SIG-M5 (cell line): ENCODE measurements around the gene RAPGEF1.

Experiments used
- DNase-seq: peaks from one replicate; lab custom pipeline; 2025; lab: John Stamatoyannopoulos, UW

Gene RAPGEF1

DNA sequence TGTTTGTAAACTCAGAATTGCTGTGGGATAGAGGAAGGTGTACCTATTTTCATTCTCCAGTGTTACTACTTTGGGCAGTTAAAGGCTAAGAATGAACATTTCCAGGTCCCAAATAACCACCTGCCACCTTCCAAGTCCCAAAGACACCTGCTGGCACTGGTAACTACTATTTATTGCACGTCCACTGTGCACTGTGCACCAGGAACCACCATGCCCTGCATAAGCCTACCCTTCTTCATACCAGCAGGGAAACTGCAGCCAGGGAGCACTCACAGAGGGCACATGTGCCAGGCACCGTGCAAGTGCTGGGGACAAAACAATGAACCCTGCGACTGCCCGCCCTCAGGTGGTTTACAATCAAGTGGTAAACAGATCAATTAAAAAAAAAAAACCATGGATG lies 34.9 kb downstream of the RAPGEF1 start:
- DNase-seq = no peak

GRCh38 chr9:131704141-131704983 lies 35.5 kb downstream of the RAPGEF1 start:
- no peak for DNase-seq

DNA sequence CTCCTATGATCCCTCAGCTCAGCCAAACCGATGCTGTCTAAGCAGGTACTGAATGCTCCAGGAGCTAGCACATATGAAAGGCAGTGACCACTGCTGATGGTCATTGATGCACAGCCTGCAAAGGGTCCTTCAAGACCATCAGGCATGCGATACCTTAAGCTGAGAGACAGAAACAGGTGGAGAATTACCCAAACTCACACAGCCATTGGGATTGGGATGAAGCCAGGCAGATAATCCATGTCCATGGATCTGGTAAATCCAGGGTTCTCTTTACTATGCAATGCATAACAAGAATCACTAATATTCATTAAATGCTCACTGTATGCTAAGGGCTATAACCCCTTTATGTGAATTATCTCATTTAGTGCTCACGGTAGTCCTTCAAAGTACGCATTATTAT lies 36.2 kb downstream of the RAPGEF1 start:
- DNase-seq = no peak

- no peak for DNase-seq
Observed at GRCh38 chr9:131702911-131703310, 37.0 kb downstream of the RAPGEF1 start.

- DNase-seq = no peak
Observed at GRCh38 chr9:131701789-131702337, 38.0 kb downstream of the RAPGEF1 start.

- DNase-seq = no peak
Observed at GRCh38 chr9:131701436-131701781, 38.5 kb downstream of the RAPGEF1 start.

DNA sequence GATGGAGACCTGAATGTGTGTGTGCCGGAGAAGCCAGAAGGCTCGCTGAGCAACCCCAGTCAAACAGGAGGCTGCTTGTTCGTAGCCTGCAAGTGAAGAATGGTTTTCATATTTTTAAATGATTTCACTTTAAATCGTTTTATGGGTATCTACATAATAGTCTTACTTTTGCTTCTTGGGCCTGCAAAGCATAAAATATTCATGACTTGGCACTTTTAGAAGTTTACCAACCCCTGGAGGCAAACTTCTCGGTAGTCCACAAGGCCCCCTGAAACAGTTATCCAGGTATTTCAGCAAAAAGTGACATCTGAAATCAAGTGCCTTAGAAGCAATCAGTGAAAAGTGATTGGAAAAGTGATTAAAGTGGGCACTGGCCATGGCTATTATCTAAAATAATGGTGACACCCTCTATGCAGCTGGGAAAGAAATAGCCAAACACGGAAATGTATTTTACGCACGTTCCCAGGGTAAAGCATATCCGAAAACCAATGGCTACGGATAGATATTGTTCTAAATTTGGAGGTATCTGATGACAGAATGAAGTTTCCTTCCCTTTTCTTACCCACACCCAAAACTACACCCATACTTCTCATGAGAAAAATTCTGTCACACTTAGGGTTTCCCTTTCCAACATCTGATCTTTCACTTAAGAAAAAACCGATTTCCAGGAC lies 39.0 kb downstream of the RAPGEF1 start:
- no peak for DNase-seq

- no peak for DNase-seq
Observed at GRCh38 chr9:131700076-131700475, 39.8 kb downstream of the RAPGEF1 start.

- DNase-seq = no peak
Observed at GRCh38 chr9:131698618-131698985, 41.3 kb downstream of the RAPGEF1 start.

DNA sequence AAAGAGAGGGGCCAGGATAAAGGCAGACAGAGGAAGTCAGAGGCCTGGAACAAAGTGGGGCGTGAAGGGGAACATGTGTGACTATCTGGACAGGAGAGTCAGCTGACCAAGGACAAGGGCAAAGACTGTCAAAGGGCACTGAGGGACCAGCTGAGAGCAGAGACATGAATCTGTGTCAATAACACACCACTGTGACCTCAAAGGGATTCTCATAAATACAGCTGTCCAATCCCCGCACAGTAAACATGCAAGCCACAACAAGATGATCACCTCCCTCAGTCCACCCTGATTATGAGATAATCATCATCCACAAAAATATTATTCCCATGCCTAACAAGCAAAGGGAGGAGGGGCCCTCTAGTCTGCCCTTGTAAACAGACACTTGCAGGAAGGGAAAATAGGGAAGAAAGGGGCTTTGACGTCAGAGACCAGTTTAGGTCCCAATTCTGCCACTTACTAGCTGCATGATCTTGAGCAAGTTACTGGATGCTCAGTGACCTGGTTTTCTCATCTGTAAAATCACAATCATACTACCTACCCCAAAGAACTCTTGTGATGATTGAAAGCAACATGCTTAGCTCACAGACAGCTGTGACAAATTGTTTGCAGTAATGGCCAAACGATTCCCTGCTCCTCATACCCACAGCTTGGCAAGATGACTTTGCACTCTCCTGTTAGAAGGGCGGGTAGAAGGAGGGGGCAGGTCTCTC lies 41.8 kb downstream of the RAPGEF1 start:
- no peak for DNase-seq

GRCh38 chr9:131697097-131697496 lies 42.8 kb downstream of the RAPGEF1 start:
- DNase-seq = no peak

GRCh38 chr9:131695836-131696460 lies 43.9 kb downstream of the RAPGEF1 start:
- DNase-seq = no peak

- no peak for DNase-seq
Observed at GRCh38 chr9:131695366-131695765, 44.5 kb downstream of the RAPGEF1 start.

GRCh38 chr9:131693651-131694597 lies 46.0 kb downstream of the RAPGEF1 start:
- DNase-seq = no peak

DNA sequence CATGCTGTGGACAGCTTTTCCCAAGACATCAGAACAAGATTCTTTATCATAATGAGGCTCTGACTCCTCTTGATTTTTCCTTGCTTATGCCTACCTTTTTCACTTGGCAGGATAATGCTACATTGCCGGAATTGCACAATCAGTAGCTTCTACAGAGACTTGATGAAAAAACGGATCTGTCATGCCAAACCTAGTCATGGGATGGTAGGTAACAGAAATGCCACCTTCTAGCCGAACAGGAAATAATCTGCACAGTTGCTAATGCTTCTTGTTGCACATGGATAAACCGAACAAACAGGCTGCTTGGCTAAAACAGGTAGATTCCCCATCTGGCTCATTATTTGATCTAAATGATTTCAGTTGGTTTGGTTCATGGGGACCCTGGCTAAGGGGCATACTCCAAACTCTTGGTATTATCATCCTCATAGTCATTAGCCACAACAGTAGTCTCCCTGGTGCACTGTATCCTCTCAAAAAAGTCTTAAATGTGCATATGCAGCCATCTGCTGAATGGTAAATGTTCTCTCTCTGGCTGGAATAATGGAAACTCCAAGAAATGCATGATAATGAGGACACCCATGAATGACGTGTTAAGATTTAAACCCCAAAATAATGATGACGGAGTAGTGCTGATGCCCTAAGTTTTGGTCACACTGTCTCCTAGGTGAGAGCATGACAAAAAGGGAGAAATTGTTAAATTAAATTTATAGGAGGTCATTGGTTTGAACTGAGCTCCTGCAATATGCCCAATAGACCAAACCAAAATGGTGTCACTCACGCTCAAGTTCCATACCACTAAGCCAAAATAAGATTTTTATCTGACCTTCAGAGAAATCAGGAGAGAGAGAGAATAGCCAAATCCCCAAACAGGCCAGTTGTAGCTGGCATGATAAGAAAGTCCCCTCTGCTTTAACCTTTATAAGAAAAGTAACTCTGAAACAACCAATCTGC lies 47.0 kb downstream of the RAPGEF1 start:
- DNase-seq = no peak

GRCh38 chr9:131691969-131692611 lies 47.8 kb downstream of the RAPGEF1 start:
- DNase-seq = no peak

DNA sequence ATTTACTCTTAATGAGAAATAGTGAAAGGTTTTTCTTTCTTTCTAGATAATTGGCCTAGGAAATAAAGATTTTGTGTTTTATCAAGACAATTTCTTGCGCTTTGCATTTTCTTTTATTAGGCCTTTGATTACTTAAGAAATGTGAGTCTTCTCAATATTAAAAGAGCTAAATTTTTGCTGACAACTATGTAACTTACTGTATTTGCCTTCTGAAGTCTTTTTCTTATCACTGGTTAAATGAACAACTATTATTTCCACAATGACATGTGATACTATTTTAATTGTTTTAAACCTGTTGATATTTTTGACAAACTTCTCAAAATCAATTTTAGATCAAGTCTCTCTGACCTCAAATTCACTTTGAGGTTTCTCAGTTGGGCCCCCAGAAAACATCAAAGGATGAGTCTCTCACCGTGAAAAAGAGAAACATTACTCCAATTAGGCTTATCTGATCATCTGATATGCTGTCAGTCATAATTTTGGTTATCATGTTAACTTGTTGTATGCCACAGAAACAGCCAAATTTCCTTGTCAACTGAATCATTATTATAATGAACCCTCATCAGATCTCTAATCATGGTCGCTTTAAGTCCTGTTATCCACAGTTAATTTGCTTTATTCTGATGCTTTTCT lies 48.8 kb downstream of the RAPGEF1 start:
- no peak for DNase-seq

DNA sequence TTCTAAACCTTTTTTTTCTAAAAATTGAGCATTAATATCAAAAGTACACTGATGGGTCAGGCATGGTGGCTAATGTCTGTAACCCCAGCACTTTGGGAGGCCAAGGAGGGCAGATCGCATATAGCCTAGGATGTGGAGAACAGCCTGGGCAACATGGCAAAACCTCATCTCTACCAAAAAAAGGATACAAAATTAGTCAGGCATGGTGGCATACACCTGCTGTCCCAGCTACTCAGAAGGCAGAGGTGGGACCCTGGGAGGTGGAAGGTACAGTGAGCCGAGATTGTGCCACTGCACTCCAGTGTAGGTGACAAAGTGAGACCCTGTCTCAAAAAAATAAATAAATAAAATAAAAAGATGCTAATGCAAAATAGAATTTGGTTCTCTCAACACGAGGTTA lies 49.4 kb downstream of the RAPGEF1 start:
- no peak for DNase-seq

GRCh38 chr9:131688377-131688776 lies 51.5 kb downstream of the RAPGEF1 start:
- DNase-seq = no peak
